Loucy (cell line): Measurements from ENCODE around the gene IL1B.

Source experiments
- CTCF ChIP-seq: fragments of 200-600 bp; sonication (generic); conservative IDR thresholded peaks from 2 replicates; pipeline ENCODE4 v1.5.1; 2014; ENCODE audit warnings: mild to moderate bottlenecking, antibody characterized with exemption, low read length
- EZH2phosphoT487 ChIP-seq: fragments of 200-600 bp; IDR thresholded peaks from 2 replicates; pipeline ENCODE4 v1.6.1; 2018; ENCODE audit warnings: antibody characterized with exemption, mild to moderate bottlenecking, moderate library complexity, borderline replicate concordance

- no peak for TF ChIP-seq CTCF
- TF ChIP-seq EZH2phosphoT487: no peak
Observed at GRCh38 chr2:112787294-112787693, 49.3 kb downstream of the IL1B start.
